ENCODE data around the gene SUMF1.

Gene SUMF1

DNA sequence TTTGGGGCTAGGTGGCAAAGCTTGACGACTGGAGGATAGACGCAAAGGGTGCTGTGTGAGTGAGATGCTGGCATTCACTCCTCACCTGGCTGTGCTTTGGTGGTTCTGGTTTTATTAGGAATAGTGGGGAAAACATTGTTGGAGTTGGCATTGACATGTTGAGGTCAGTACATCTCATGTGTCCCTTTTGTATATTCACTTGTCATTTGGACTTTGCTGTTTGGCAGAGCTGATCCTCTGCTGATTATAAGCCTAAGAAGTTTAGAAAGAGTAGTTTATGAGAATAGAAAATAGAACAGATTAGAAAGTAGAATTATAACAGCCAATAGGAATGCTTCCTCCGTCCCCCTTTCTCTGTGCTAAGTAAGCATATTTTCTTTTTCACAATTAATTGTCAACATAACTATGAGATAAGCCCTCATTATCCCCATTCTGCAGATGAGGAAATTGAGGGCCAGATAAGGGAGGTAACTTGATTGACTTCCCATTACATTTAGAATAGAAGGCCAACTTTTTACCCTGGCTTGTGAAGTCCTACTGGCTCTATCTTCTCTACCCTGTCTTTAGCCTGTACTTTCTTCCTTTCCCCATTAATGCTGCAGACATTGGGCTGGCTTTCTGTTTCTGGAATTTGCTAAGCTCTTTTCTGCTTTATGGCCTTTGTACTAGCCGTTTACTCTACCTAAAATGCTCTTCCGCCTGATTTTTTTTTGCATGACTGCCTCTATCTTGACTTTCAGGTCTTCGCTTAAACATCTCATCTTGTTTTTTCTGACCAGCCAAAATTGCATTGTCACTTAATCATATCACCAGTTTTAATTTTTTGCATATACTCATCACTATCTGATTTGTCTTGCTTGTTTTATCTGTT lies 38.9 kb upstream of the SUMF1 start:
- peak overlapping the region; percentile 20; the same call in 1 of the 2 replicates for H3K4me3 ChIP-seq (ENCODE audit: low read length)

DNA sequence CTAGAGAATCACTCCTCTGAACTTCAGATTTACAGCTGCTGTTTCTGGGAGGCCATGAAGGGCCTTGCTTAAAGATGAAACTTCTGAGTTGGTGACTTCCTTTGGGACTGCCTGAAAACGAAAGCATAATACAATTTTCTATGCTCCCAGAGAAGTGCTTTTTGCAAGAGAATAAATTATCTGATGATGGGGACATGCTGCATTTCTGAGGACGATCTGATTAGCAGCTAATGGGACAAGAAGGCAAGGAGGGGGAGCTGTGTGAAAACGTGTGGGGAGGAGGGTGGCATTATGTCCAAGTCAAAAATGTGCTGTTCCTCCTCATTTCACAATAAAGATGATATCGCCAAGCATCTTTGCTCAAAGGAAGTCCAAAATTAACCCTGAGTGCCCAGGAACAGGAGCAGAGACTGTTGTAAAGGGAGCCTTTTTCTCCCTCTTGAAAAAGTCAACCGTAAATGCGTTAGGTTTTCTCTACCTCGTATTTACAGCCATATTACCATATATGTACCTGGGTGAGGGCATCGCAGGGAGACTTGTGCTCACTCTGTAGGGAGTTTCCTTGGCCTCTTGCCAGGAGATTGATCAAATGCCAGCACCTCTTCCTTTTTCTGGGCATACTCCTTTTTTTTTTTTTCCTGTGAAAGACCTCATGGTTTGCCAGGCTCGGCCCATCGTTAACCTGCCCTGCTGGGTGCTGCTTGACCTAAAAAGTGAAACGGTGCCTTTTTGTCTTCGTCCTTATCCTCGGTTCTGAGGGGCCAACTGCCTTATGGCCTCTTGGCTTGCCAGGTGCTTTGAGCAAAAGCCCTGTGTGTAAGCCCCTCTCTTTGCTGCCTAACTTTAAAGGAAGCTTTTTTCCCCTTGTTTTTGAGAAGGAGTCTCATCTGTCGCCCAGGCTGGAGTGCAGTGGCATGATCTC lies 37.5 kb upstream of the SUMF1 start:
- H3K4me3 ChIP-seq (ENCODE audit: low read length), result peak overlapping the region; percentile 75; the same call in 1 of the 2 replicates

More for the DNA sequence above, 38.9 kb upstream of the SUMF1 start:
- TF ChIP-seq ZNF274 (IDR thresholded peaks at IDR 0.05; ENCODE audit: low read depth, low read length), result no peak

GRCh38 chr3:4503050-4503449 lies 36.0 kb upstream of the SUMF1 start:
- no peak overlapping the region; the same call in 1 of the 2 replicates for H3K4me3 ChIP-seq (ENCODE audit: low read length)
- no peak for TF ChIP-seq ZNF274 (IDR thresholded peaks at IDR 0.05; ENCODE audit: low read depth, low read length)

More for the DNA sequence above, 37.5 kb upstream of the SUMF1 start:
- TF ChIP-seq ZNF274 (IDR thresholded peaks at IDR 0.05; ENCODE audit: low read depth, low read length), result no peak

DNA sequence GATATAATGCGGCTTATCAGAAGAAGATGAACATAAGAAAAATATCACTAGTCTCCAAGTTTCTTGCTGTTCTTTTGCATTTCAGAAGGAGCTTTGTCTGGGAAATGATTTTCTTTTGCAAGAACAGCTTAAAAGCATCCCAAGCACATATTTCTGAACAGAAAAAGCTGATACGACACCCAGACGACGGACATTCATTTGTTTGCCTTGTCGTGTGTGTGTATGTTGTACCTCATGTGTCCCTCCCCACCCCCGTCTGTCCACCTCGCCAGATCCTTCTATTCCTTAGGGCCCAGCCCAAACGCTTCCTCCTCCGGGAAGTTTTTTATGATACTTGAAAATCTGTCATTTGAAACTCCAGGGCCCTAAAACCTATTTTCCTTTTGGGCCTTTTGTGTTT lies 34.9 kb upstream of the SUMF1 start:
- no peak for TF ChIP-seq ZNF274 (IDR thresholded peaks at IDR 0.05; ENCODE audit: low read depth, low read length)
- no peak overlapping the region for H3K4me3 ChIP-seq (ENCODE audit: low read length)

GRCh38 chr3:4501437-4501836 lies 34.4 kb upstream of the SUMF1 start:
- no peak for TF ChIP-seq ZNF274 (IDR thresholded peaks at IDR 0.05; ENCODE audit: low read depth, low read length)
- H3K4me3 ChIP-seq (ENCODE audit: low read length), result no peak overlapping the region

DNA sequence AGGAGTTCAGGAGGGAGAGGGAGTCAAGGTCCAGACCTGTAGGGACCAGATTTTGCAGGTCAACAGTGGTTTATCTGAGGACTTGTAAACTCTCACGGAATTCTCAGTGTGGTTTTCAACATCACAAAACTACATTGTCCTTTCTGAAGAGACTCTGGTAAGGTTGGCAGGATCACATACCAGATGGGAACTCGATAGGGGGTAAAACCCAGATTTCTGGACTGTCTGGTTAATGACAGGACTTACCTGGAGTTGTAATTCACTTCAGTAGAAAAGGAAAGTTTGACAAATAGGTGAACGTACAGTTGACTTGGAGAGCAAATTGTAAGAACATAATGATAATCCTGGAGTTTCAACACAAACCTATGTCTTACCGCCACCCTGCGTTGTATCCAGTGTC lies 31.4 kb upstream of the SUMF1 start:
- no peak for TF ChIP-seq ZNF274 (IDR thresholded peaks at IDR 0.05; ENCODE audit: low read depth, low read length)
- H3K4me3 ChIP-seq (ENCODE audit: low read length), result no peak overlapping the region

- TF ChIP-seq ZNF274 (IDR thresholded peaks at IDR 0.05; ENCODE audit: low read depth, low read length), result no peak
- H3K4me3 ChIP-seq (ENCODE audit: low read length), result no peak overlapping the region
These were observed 30.8 kb upstream of the SUMF1 start for GRCh38 chr3:4497843-4498324.

- TF ChIP-seq ZNF274 (IDR thresholded peaks at IDR 0.05; ENCODE audit: low read depth, low read length), result no peak
- H3K4me3 ChIP-seq (ENCODE audit: low read length), result no peak overlapping the region
These were observed 30.1 kb upstream of the SUMF1 start for GRCh38 chr3:4497005-4497692.

- H3K4me3 ChIP-seq (ENCODE audit: low read length), result no peak overlapping the region
- no peak for TF ChIP-seq ZNF274 (IDR thresholded peaks at IDR 0.05; ENCODE audit: low read depth, low read length)
These were observed 29.0 kb upstream of the SUMF1 start for GRCh38 chr3:4496087-4496452.

- peak overlapping the region; percentile 65; the same call in 1 of the 2 replicates for H3K4me3 ChIP-seq (ENCODE audit: low read length)
These were observed 28.4 kb upstream of the SUMF1 start for GRCh38 chr3:4495294-4496086.

GRCh38 chr3:4494895-4495264 lies 27.8 kb upstream of the SUMF1 start:
- H3K4me3 ChIP-seq (ENCODE audit: low read length), result peak overlapping the region; percentile 65
- no peak for TF ChIP-seq ZNF274 (IDR thresholded peaks at IDR 0.05; ENCODE audit: low read depth, low read length)

More at GRCh38 chr3:4495294-4496086, 28.4 kb upstream of the SUMF1 start:
- no peak for TF ChIP-seq ZNF274 (IDR thresholded peaks at IDR 0.05; ENCODE audit: low read depth, low read length)

- peak overlapping the region; percentile 65 for H3K4me3 ChIP-seq (ENCODE audit: low read length)
- no peak for TF ChIP-seq ZNF274 (IDR thresholded peaks at IDR 0.05; ENCODE audit: low read depth, low read length)
These were observed 27.1 kb upstream of the SUMF1 start for GRCh38 chr3:4493941-4494894.

All from GM08714 (cell line).